T-helper 1 cell treated with Interleukin-12 subunit alpha and Interleukin-12 subunit beta and Interleukin-4 antibody, amounts not matched to agents 30 ng/mL and 1 ng/mL, for 36 hours (primary cell): ENCODE data around the gene TMOD2. TPM values are rescaled to one million over a fixed set of nuclear protein-coding genes. Genes with fewer than 3 reads are reported as not detected.
"Not testable (repeated sequence)": the region's sequence is repeated elsewhere in the genome, so short reads cannot be mapped to it uniquely, and the experiment has no call there.

Experiments
- intact Hi-C: fragments of 100-400 bp; cut with micrococcal nuclease; formaldehyde crosslinking; loops from one replicate; pipeline ENCODE4 v1.15.1; 2024
- total RNA-seq: library from RNA; stranded (reverse); gene quantifications from 2 replicates; pipeline ENCODE4 v1.2.3, GENCODE V29; 2022

Gene TMOD2
- total RNA-seq, 1 donor from 2014 or later: 10.6 TPM

GRCh38 chr15:51768018-51768417 lies 16.6 kb downstream of the TMOD2 start:
- intact Hi-C loops: no loop called here

- intact Hi-C loops: loop anchor here (10.0 kb wide), 1 partner anchor 236 kb away; no protein-coding TSS in a partner anchor
These were observed 19.5 kb downstream of the TMOD2 start for GRCh38 chr15:51770902-51771301.

GRCh38 chr15:51771773-51772172 lies 20.4 kb downstream of the TMOD2 start:
- intact Hi-C loops: loop anchor here (10.0 kb wide), 1 partner anchor 237 kb away; no protein-coding TSS in a partner anchor

GRCh38 chr15:51774916-51775315 lies 23.5 kb downstream of the TMOD2 start:
- intact Hi-C loops: loop anchor here (10.0 kb wide), 1 partner anchor 240 kb away; no protein-coding TSS in a partner anchor

GRCh38 chr15:51775967-51776816 lies 24.8 kb downstream of the TMOD2 start:
- intact Hi-C loops: loop anchor here (1.0 to 10.0 kb wide), 7 partner anchors 41 to 613 kb away; partner anchors contain the start of gene DMXL2

GRCh38 chr15:51776952-51777569 lies 25.7 kb downstream of the TMOD2 start:
- intact Hi-C loops: loop anchor here (1.0 to 10.0 kb wide), 7 partner anchors 42 to 614 kb away; partner anchors contain the start of gene DMXL2

- intact Hi-C loops: no loop called here
These were observed 29.2 kb downstream of the TMOD2 start for GRCh38 chr15:51780636-51781035.

- intact Hi-C loops: no loop called here
These were observed 30.1 kb downstream of the TMOD2 start for GRCh38 chr15:51781506-51781905.

GRCh38 chr15:51782357-51782896 lies 31.0 kb downstream of the TMOD2 start:
- intact Hi-C loops: loop anchor here (1.0 kb wide), 1 partner anchor 358 kb away; no protein-coding TSS in a partner anchor

- intact Hi-C loops: no loop called here
These were observed 32.6 kb downstream of the TMOD2 start for GRCh38 chr15:51783967-51784366.

GRCh38 chr15:51787130-51787529 lies 35.7 kb downstream of the TMOD2 start:
- intact Hi-C loops: not testable (repeated sequence)

- intact Hi-C loops: not testable (repeated sequence)
These were observed 41.1 kb downstream of the TMOD2 start for GRCh38 chr15:51792474-51792873.

GRCh38 chr15:51793521-51794305 lies 42.3 kb downstream of the TMOD2 start:
- intact Hi-C loops: no loop called here

GRCh38 chr15:51796847-51797401 lies 45.5 kb downstream of the TMOD2 start:
- intact Hi-C loops: no loop called here

GRCh38 chr15:51798281-51798680 lies 46.9 kb downstream of the TMOD2 start:
- intact Hi-C loops: no loop called here

GRCh38 chr15:51799282-51800252 lies 48.2 kb downstream of the TMOD2 start:
- intact Hi-C loops: no loop called here

- intact Hi-C loops: no loop called here
These were observed 50.0 kb downstream of the TMOD2 start for GRCh38 chr15:51801391-51801835.

GRCh38 chr15:51802593-51802992 lies 51.2 kb downstream of the TMOD2 start:
- intact Hi-C loops: no loop called here

- intact Hi-C loops: no loop called here
These were observed 52.6 kb downstream of the TMOD2 start for GRCh38 chr15:51803965-51804364.

GRCh38 chr15:51806123-51806522 lies 54.7 kb downstream of the TMOD2 start:
- intact Hi-C loops: no loop called here
